Measurements from ENCODE around the gene SH3D21. TPM values are rescaled to one million over a fixed set of nuclear protein-coding genes. Genes with fewer than 3 reads are reported as not detected.

The SH3D21 gene
- total and polyA plus RNA-seq, 2 experiments from 2014 or later, result 2.6 to 2.9 TPM

GRCh38 chr1:36274201-36274600, 32.0 kb upstream of the SH3D21 start:
- H3K27ac ChIP-seq, result no peak overlapping the region
- H2AFZ ChIP-seq, result no peak overlapping the region
- H3K4me2 ChIP-seq, result no peak overlapping the region
- TF ChIP-seq, protein P1, sequence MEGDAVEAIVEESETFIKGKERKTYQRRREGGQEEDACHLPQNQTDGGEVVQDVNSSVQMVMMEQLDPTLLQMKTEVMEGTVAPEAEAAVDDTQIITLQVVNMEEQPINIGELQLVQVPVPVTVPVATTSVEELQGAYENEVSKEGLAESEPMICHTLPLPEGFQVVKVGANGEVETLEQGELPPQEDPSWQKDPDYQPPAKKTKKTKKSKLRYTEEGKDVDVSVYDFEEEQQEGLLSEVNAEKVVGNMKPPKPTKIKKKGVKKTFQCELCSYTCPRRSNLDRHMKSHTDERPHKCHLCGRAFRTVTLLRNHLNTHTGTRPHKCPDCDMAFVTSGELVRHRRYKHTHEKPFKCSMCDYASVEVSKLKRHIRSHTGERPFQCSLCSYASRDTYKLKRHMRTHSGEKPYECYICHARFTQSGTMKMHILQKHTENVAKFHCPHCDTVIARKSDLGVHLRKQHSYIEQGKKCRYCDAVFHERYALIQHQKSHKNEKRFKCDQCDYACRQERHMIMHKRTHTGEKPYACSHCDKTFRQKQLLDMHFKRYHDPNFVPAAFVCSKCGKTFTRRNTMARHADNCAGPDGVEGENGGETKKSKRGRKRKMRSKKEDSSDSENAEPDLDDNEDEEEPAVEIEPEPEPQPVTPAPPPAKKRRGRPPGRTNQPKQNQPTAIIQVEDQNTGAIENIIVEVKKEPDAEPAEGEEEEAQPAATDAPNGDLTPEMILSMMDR (IDR thresholded peaks at IDR 0.05; ENCODE audit: poor library complexity), result no peak
- no peak for TF ChIP-seq EZH2 (IDR thresholded peaks at IDR 0.05; ENCODE audit: borderline replicate concordance)
- TF ChIP-seq EZH2phosphoT487 (IDR thresholded peaks at IDR 0.05; ENCODE audit: low read depth, severe bottlenecking, unreplicated experiment), result no peak
- no peak for DNase-seq (ENCODE audit: low spot score)
- H3K79me2 ChIP-seq, result peaks cover 89% of the 10 kb centered on the region
- peaks cover 13% of the 10 kb centered on the region for H3K4me1 ChIP-seq (ENCODE audit: insufficient read depth)
- H4K20me1 ChIP-seq (ENCODE audit: insufficient read depth, poor library complexity, severe bottlenecking), result peaks cover 21% of the 10 kb centered on the region
- no peak overlapping the region for H3K4me3 ChIP-seq
- 100% methylated on average over 1 of the region's 1 CpG for WGBS (ENCODE audit: low lambda C conversion rate, missing lambda C conversion rate)
- H3K27me3 ChIP-seq, result no peaks in the 10 kb centered on the region
- H3K9me3 ChIP-seq (ENCODE audit: low read depth), result no peaks in the 10 kb centered on the region
- H3K9me2 ChIP-seq (replicated peaks; ENCODE audit: insufficient read depth), result no peaks in the 10 kb centered on the region
- H3K36me3 ChIP-seq (replicated peaks; ENCODE audit: insufficient read depth, low read depth), result no peaks in the 10 kb centered on the region

- H3K4me2 ChIP-seq, result no peak overlapping the region
These were observed 29.5 kb upstream of the SH3D21 start for GRCh38 chr1:36276688-36277087.

GRCh38 chr1:36279110-36279788, 26.9 kb upstream of the SH3D21 start:
- Histone ChIP-seq H3K9me3 (ENCODE audit: low read depth) (no peaks in the 10 kb centered on the region), H3K9me2 (replicated peaks; ENCODE audit: insufficient read depth) (no peaks in the 10 kb centered on the region), H3K79me2 (peaks cover 69% of the 10 kb centered on the region), H3K4me1 (ENCODE audit: insufficient read depth) (no peaks in the 10 kb centered on the region), H3K27ac (no peak overlapping the region), H4K20me1 (ENCODE audit: insufficient read depth, poor library complexity, severe bottlenecking) (peaks cover 14% of the 10 kb centered on the region), H3K36me3 (replicated peaks; ENCODE audit: insufficient read depth, low read depth) (no peaks in the 10 kb centered on the region), H2AFZ (no peak overlapping the region), H3K27me3 (no peaks in the 10 kb centered on the region), H3K4me2 (no peak overlapping the region), H3K4me3 (no peak overlapping the region)
- 76% methylated on average over 2 of the region's 2 CpGs for WGBS (ENCODE audit: low lambda C conversion rate, missing lambda C conversion rate)
- TF ChIP-seq, protein P1 (IDR thresholded peaks at IDR 0.05; ENCODE audit: poor library complexity), result no peak
- no peak for TF ChIP-seq EZH2phosphoT487 (IDR thresholded peaks at IDR 0.05; ENCODE audit: low read depth, severe bottlenecking, unreplicated experiment)
- no peak for TF ChIP-seq EZH2 (IDR thresholded peaks at IDR 0.05; ENCODE audit: borderline replicate concordance)
- DNase-seq (ENCODE audit: low spot score), result no peak

More at GRCh38 chr1:36276688-36277087, 29.5 kb upstream of the SH3D21 start:
- Histone ChIP-seq H3K4me3 (no peak overlapping the region), H4K20me1 (ENCODE audit: insufficient read depth, poor library complexity, severe bottlenecking) (peaks cover 14% of the 10 kb centered on the region), H3K9me2 (replicated peaks; ENCODE audit: insufficient read depth) (no peaks in the 10 kb centered on the region), H3K27ac (no peak overlapping the region), H3K9me3 (ENCODE audit: low read depth) (no peaks in the 10 kb centered on the region), H3K79me2 (peaks cover 88% of the 10 kb centered on the region), H3K4me1 (ENCODE audit: insufficient read depth) (peaks cover 4% of the 10 kb centered on the region), H2AFZ (no peak overlapping the region), H3K36me3 (replicated peaks; ENCODE audit: insufficient read depth, low read depth) (no peaks in the 10 kb centered on the region), H3K27me3 (no peaks in the 10 kb centered on the region)
- 96% methylated on average over 6 of the region's 6 CpGs for WGBS (ENCODE audit: low lambda C conversion rate, missing lambda C conversion rate)
- TF ChIP-seq EZH2 (IDR thresholded peaks at IDR 0.05; ENCODE audit: borderline replicate concordance) (no peak), EZH2phosphoT487 (IDR thresholded peaks at IDR 0.05; ENCODE audit: low read depth, severe bottlenecking, unreplicated experiment) (no peak)
- TF ChIP-seq, protein P1 (IDR thresholded peaks at IDR 0.05; ENCODE audit: poor library complexity), result no peak
- DNase-seq (ENCODE audit: low spot score), result no peak

Measured in hepatocyte (in vitro differentiated cells).